HuH-7 (cell line): ENCODE data around the gene ELP4.
"Not testable (repeated sequence)": the region's sequence is repeated elsewhere in the genome, so short reads cannot be mapped to it uniquely, and the experiment has no call there.

Experiments used
- DNase-seq: peaks from one replicate; pipeline ENCODE4 v3.0.0; 2011; ENCODE audit warnings: low spot score

Gene ELP4, protein sequence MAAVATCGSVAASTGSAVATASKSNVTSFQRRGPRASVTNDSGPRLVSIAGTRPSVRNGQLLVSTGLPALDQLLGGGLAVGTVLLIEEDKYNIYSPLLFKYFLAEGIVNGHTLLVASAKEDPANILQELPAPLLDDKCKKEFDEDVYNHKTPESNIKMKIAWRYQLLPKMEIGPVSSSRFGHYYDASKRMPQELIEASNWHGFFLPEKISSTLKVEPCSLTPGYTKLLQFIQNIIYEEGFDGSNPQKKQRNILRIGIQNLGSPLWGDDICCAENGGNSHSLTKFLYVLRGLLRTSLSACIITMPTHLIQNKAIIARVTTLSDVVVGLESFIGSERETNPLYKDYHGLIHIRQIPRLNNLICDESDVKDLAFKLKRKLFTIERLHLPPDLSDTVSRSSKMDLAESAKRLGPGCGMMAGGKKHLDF

DNA sequence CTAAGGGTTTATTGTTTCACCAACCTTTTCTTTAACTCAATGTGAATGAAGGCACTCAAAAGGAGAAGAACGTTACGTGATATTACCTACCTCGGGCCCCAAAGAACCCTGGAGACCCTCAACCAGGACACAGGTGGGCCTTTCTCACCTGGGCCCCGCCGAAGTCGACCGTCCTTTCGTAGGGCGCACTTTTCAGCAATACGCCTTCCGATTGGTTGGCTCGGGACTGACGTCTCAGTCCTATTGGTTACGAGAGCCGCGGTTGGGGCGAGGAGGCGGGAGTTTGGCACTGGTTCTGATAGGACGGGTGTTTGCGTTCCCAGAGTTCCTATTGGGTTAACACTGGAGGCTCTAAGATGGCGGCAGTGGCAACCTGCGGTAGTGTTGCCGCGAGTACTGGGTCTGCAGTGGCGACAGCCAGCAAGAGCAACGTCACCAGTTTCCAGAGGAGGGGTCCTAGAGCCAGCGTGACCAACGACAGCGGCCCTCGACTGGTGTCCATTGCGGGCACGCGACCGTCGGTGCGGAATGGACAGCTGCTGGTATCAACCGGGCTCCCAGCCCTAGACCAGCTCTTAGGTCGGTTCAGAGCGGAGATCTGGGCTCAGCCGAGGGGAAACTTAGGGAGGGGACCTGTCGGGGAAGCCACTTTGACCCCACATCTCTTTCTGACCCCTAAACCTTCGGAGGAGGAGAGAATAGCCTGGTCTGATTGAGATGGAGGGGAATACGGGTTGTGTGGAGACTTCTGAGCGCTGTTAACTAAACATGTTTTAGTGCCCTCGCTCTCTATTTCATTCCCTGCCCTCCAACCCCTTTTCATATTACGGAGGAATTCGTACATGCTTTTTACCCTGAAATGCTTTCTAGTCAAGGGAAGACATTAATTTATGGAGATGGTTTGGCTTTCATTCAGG lies at the start of gene ELP4, which contains the start of gene IMMP1L:
Gene ELP4, plus strand, starts transcription at position 339 of the 917 bp plus-strand sequence. Its CDS starts 18 bp downstream, at position 357.
Gene IMMP1L, minus strand, starts transcription at position 194 of the 917 bp plus-strand sequence. CDS start 46,346 bp downstream, outside the sequence.
- DNase-seq: peak; percentile 98

DNA sequence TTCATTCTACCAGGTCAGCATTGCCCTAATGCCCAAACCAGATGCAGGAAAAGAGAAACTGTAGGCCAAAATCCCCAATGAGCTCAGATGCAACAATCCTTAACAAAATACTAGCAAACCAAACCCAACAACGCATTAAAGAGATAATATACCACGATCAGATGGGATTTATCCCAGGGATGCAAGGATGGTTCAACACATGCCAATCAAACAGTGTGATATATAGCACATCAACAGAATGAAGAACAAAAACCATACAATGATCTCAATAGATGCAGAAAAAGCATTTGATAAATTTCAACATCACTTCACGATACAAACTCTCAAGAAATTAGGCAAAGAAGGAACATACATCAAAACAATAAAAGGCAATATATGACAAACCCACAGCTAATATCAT lies 45.1 kb upstream of the ELP4 start:
- DNase-seq: no peak

DNA sequence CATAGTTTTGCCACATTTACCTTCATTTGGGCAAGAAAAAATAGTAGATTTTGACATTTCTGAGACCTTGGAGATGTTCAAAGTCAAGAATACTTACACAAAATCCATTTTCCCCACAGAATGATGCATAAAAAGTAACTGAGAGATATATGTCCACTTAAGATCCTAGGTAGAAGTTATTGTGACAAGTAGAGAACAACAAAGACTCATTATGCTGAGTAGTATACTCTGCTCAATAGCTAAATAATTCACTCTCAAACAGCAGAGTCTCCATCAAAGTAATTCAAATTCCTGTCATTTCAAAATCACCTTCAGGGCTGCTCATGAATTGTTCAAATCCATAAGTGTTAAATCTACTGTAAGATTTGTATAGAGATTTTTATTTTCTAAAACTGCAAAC lies 35.5 kb upstream of the ELP4 start:
- no peak for DNase-seq

DNA sequence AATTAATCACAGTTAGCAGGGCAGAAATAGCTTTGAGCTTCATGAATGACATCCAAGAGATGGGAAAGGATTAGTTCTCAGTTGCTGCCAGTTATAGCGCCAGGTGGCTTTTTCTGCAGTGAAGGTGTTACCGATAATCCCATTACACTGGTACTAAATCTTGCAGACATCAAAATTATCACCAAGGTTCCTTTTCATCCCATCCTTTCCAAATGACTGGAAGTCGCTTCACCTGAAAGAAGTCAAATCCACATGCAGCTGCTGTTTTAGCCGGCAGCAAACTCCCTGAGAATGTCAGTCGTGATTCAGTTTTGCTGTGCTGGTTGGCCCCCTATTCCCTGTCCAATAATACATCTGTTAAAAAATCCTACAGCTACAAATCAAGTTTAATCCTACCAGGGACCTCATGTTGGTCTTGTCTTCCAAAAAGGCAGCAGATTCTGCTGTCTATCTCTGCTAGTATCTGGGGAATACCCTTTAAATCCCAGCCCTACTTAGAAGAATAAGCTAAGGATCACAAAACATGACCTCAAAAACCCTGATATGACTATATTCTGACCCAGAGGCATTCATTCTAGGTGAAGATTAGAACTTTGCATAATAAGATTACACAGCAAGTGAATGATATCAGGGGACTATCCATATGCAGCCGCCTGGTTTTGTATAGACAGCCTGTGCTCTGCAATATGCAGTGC lies 31.9 kb upstream of the ELP4 start:
- no peak for DNase-seq

DNA sequence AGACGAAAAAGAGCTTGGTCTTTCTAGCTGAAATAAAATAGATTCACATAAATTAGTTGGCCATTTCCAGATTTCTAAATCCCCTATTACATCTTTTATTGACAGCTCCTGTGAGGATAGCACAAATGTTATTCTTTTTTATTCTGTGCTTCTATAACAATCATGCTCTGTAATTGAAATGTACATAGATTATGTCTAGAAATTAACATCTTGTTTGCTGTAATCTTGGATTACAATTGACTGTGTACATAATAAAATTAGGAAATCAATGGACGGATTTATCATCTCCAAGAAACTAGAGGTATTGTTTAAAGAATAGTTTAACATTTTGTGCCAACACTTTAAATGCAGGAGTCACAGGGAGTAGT lies 31.4 kb upstream of the ELP4 start:
- DNase-seq: no peak

DNA sequence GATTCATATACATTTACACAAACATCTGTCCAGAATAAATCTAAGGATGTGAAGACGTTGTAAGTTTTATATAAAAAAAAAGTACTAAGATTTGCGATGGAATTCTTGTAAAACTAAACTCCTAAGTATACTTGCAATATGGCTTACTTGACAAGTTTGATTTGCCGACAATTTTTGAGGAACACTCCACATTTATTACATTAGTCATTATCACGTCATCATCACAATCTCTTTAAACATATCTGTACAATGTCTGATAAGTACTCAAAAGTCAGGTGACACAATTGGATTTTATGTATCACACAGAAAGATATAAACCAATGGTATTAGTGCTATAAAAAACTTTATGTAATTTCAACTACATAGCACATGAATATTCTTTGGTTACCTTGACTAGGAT lies 30.5 kb upstream of the ELP4 start:
- DNase-seq: no peak

DNA sequence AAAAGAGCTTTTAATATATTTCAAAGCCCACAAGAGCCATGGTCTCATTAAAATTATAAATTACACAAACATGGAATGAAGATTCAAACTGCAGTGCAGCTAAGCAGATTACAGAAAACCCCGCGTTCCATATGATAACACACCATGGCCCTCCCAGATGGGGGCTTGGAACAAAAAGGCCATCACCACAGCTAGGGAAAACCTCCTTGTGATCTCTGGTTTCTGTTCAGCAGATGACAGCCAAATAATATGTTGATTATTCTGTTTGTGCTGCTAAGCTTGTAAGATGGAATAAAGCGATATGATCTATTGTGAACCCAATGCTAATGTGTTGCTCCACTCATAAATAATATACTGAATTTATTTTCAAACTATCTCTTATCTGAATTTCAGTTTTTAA lies 28.6 kb upstream of the ELP4 start:
- DNase-seq: no peak

DNA sequence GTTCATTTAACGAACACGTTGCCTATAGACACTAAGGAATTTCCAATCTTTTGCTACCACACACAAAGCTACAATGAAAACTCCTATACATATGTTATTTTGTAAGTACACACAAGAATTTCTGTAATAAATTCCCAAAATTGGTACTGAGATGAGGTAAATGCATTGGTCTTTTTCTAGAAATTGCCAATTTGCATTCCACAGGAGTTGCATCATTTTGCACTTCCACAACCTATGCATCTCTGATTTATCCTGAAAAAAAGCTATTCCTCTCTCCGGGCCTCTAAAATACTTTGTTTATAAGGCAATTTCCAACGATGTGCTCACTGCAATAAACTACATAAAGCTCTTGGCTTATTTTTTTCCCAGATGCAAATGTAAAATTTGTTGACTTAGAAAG lies 25.1 kb upstream of the ELP4 start:
- DNase-seq: no peak

DNA sequence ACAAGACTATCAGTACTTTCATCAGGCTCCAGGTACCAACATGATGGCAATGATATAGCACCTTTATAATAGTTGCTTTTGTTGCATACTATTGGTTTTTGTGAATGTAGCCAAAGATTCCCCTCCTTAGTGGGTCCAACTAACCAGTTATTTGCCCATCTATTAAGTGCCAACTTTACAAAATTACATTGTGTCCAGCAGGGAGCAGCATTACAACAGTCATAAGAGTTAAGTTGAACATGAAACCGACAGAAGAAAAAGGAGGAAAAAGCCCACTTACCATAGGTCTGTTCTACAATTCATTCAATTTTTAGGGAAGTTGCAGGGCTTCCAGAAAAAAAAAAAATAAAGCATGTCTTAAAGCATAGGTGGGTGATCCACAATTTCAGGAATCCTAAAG lies 21.7 kb upstream of the ELP4 start:
- peak; percentile 15 for DNase-seq

DNA sequence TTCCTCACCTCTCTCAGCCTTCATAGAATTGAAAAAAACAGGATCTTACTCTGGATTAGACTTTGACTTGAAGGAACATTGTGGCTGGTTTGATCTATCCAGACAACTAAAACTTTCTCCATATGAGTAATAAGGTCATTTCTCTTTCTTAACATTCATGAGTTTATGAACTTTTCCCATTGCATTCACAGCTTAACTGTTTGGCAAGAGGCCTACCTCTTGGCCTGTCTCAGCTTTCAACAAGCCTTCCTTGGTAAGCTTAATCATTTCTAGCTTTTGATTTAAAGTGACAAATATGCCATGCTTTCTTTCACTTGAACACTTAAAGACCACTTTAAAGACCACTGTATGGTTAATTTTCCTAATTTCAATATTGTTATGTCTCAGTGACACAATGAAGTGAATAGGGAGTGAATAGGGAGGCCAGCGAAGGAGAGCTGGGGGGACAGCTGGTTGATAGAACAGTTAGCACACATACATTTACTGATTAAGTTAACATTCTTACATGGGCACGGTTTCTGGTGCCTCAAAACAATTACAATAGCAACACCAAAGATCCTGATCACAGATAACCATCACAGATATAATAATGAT lies 17.1 kb upstream of the ELP4 start:
- no peak for DNase-seq

DNA sequence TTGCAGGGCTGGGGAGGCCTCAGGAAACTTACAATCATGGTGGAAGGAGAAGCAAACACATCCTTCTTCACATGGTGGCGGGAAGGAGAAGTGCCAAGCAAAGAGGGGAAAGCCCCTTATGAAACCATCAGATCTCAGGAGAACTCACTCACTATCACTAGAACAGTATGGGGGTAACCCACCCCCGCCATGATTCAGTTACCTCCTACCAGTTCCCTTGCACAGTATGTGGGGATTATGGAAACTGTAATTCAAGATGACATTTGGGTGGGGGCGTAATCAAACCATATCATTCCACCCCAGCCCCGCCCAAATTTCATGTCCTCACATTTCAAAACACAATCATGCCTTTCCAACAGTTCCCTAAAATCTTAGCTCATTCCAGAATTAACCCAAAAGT lies 16.3 kb upstream of the ELP4 start:
- no peak for DNase-seq

DNA sequence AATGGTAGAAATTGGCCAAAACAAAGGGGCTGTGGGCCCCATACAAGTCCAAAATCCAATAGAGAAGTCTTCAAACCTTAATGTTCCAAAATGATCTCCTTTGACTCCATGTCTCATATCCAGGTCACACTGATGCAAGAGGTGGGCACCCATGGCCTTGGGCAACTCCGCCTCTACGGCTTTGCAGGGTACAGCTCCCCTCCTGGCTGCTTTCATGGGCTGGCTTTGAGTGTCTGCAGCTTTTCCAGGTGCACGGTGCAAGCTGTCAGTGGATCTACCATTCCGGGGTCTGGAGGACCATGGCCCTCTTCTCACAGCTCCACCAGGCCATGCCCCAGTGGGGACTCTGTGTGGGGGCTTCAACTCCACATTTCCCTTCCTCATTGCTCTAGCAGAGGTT lies 15.8 kb upstream of the ELP4 start:
- not testable (repeated sequence) for DNase-seq

DNA sequence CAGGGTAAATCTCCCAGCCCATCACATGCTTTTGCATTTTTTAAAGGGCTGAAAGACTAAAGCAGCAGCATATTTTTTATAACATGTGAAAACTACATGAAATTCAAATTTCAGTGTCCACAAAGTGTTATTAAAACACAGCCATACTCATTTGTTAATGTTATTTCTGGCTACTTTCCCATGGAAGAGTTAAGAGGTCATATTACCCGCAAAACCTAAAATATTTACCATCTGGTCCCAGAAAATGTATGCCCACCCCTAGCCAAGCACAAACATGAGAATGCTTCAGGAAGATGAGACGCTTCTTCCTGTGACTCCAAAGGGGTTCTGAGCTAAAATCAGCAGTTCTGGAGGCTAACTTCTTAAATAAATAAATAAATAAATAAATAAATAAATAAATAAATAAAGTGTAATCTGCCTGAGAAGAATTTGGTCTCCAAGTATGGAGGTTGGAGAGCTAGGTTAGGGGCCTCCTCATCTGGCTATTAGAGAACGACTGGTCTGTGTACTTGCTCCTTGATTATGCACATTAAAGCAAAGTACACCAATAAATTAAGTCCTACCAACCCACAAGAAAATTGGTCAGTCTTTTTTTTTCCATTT lies 9.9 kb upstream of the ELP4 start:
- no peak for DNase-seq

DNA sequence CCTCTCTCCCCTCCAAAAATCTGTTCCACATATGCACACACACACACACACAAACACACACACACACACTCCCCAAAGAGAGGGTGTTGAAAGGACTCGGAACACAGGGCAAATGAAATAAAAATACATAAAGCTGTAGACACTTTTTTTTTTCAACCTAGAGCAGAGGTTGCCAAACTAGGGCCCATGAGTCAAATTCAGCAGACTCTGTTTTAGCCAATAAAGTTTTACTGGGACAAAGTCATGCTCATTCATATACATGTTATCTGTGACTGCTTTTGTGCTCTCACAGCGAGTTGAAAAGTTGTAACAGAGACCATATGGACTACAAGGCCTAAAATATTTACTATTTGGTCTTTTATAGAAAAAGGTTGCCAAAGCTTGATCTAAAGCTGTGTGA lies 9.0 kb upstream of the ELP4 start:
- no peak for DNase-seq

DNA sequence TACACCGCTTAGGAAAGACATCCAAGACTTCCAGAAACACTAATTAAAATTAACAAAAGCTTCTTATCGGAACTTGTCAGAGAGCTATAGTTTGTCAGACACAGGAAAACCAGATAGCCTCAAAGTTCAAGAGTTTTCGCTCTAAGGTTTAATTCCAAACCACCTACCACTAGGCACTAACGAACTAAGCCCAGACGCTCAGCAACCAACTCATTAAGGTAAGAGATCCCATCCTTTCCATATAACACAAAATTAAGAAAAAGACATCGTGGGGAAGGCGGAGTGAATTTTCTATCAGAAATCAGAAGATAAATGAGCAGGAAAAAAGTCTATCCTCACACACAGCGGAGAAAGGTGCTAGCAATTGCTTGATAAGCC lies 527 bp upstream of the ELP4 start:
- no peak for DNase-seq

DNA sequence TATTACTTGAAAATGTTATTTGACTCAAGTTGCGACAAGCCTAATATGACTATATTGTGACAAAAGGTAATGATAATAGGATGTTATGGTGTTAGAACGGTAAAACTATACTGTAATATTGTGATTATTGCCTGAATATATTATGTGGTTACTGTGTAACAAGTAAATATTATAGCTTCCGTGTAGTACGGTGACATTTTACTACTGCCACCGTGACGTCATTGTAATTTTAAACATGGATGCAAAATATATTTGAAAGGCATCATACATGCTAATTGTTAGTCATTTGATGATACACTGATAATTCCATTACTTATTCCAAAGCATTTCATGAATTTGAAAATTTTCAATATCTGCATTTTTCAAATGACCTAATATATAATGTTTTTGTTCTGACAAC lies 2.5 kb downstream of the ELP4 start:
- no peak for DNase-seq

DNA sequence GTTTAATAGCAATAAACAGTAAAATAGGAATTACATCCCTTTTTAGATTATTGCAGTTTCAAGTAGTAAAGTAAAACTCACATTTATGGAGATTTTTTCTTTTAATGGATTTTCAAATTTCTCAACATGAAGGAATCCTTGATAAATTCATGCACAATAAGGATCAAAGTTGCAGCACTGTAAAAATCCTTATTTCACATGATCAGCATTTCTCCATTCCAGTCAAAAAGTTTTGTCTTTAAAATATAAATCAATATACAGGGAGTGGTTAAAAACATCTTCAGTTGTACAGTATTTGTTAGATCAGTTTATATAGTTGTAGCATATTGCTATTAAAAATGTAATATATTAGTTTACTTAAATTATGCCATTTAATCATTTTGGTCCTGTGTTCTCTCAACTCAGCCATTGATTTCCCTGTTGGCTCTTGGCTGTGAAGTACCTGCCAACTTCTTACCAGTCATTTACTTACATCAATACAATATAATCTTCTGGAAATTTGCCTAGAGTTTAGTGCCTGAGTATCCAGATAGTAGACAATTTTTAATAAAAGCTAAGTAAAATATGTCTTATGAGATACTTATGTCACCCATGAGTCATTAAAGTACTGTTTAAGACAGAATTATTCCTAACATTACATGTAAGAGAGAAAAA lies 12.1 kb downstream of the ELP4 start:
- no peak for DNase-seq

DNA sequence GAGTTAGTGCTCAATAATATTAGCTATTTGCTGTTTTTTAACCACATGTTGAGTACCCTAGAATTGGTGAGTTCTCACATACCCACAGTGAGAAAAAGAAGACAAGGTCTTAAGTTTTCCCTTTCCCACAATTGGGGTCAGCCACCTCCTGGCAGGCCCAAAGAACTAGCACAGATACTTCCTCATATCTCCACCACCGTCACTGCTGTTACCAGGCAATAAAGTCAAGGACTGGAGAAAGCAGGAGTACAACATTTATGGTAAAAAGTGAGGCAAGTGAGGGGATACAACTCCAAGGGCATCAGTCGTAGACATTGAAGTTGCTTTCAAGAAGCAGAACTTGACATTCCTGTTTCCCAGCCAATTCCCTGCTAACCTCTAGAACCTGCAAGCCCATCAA lies 19.6 kb downstream of the ELP4 start:
- DNase-seq: no peak

DNA sequence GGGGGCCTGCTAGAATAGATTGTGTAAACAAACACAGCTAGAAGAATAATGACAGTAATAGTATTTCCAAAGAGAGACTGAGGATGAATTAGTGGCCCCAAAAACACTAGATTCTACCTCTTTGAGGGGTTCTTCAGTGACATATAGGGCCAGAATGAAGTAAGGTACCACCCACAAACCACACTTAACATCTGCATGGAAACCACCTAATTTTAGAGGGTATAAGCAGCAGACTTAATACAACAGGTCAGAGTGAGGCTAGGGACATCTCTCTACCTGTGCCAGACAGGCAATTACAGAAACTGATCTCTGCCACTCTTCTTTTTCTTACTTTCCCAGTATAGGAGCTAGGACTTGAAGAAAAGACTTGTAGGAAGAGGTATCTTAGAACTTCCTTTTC lies 20.1 kb downstream of the ELP4 start:
- DNase-seq: no peak

DNA sequence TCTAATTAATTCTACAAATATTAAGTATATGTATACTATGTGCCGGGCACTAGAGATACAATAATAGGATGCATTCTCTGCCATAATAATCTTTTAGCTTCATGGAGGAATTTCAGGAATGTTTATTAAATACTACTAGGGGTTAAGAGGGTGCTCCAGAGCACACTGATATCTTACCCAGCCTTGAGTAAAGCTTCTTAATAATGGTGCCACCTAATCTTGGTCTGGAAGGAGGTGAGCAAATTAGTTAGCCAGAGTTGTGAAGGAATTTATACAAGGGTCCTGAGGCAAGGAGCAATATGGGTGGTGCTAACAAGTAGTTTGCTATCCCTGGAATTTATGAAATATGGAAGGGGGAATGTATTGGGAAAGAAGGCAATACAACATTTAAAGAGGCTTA lies 21.7 kb downstream of the ELP4 start:
- DNase-seq: no peak

DNA sequence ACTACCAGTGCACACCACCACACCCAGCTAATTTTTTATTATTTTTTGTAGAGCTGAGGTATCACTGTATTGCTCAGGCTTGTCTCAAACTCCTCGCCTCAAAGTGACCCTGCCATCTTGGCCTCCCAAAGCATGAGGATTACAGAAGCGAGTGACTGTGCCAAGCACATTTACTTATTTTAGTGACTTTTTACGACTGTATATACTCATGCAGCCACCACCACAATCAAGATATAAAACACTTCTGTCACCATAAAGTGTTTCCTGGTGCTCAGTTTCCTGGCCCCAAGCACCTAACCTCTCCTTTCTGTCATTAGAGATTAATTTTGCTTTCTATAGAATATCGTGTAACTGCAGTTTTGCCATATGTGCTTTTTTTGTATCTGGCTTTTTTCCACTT lies 25.9 kb downstream of the ELP4 start:
- no peak for DNase-seq
